SU-DHL-6 (cell line): ENCODE data around the gene FAM135A.

ENCODE experiments used
- H2AFZ ChIP-seq: fragments of 200-600 bp; sonication (generic); 2 replicates; pipeline ENCODE4 v1.6.1; 2014; ENCODE audit warnings: low read depth, mild to moderate bottlenecking, moderate library complexity, mixed read lengths, antibody characterized with exemption, low read length; ENCODE audit not compliant: severe bottlenecking
- H3F3A ChIP-seq: fragments of 200-600 bp; shearing (Covaris generic); 2 replicates; pipeline ENCODE4 v1.6.0; 2016; ENCODE audit warnings: antibody characterized with exemption, mild to moderate bottlenecking; ENCODE audit not compliant: insufficient read depth
- H3K27ac ChIP-seq: fragments of 200-600 bp; sonication (generic); 2 replicates; pipeline ENCODE4 v1.5.1; 2016; ENCODE audit warnings: low read depth, mild to moderate bottlenecking, low read length, moderate library complexity, mixed read lengths
- H3K27me3 ChIP-seq: fragments of 200-600 bp; sonication (generic), shearing (Covaris generic); 2 replicates; pipeline ENCODE4 v1.6.0; 2014; ENCODE audit warnings: mild to moderate bottlenecking, low read length
- H3K36me3 ChIP-seq: fragments of 200-600 bp; sonication (generic); 2 replicates; pipeline ENCODE4 v1.6.1; 2014; ENCODE audit warnings: mild to moderate bottlenecking, low read length, mixed read lengths
- H3K4me2 ChIP-seq: fragments of 300-600, 200-600 bp; shearing (Covaris generic), sonication (generic); 2 replicates; pipeline ENCODE4 v1.6.0; 2014; ENCODE audit warnings: low read length, low read depth, mild to moderate bottlenecking; ENCODE audit not compliant: poor library complexity, severe bottlenecking
- H3K4me3 ChIP-seq: fragments of 200-600 bp; sonication (generic); 2 replicates; pipeline ENCODE4 v1.5.1; 2014; ENCODE audit warnings: antibody characterized with exemption, low read length, mild to moderate bottlenecking, mixed read lengths; ENCODE audit not compliant: insufficient read depth, poor library complexity, severe bottlenecking
- H3K79me2 ChIP-seq: fragments of 200-600 bp; sonication (generic); 2 replicates; pipeline ENCODE4 v1.6.1; 2014; ENCODE audit warnings: mild to moderate bottlenecking, low read length, moderate library complexity; ENCODE audit not compliant: insufficient read depth
- H3K9ac ChIP-seq: fragments of 200-600 bp; sonication (generic); 2 replicates; pipeline ENCODE4 v1.7.0; 2014; ENCODE audit warnings: mild to moderate bottlenecking, low read length
- H3K9me2 ChIP-seq: fragments of 200-600 bp; sonication (generic); replicated peaks from 2 replicates; pipeline ENCODE4 v1.6.1; 2014; ENCODE audit warnings: low read length; ENCODE audit not compliant: insufficient read depth
- H3K9me3 ChIP-seq: fragments of 200-600 bp; sonication (generic); 2 replicates; pipeline ENCODE4 v1.6.1; 2014; ENCODE audit warnings: low read length, mixed read lengths; ENCODE audit not compliant: insufficient read depth
- H4K20me1 ChIP-seq: fragments of 200-600 bp; sonication (generic); 2 replicates; pipeline ENCODE4 v1.6.1; 2014; ENCODE audit warnings: low read depth, mild to moderate bottlenecking, antibody characterized with exemption, low read length, moderate library complexity, mixed read lengths
- EZH2phosphoT487 ChIP-seq: fragments of 200-600 bp; sonication (generic), shearing (Covaris generic); conservative IDR thresholded peaks from 2 replicates; pipeline ENCODE4 v1.6.1; 2018; ENCODE audit warnings: mild to moderate bottlenecking, antibody characterized with exemption, low read length, moderate library complexity, mixed read lengths
- TF ChIP-seq, protein P1 (sequence below): fragments of 200-600 bp; sonication (generic); IDR thresholded peaks from one replicate; pipeline ENCODE4 v1.5.1; 2017; ENCODE audit warnings: antibody characterized with exemption, mild to moderate bottlenecking, low read length, moderate library complexity; ENCODE audit not compliant: insufficient read depth, poor library complexity, severe bottlenecking

Gene FAM135A

DNA sequence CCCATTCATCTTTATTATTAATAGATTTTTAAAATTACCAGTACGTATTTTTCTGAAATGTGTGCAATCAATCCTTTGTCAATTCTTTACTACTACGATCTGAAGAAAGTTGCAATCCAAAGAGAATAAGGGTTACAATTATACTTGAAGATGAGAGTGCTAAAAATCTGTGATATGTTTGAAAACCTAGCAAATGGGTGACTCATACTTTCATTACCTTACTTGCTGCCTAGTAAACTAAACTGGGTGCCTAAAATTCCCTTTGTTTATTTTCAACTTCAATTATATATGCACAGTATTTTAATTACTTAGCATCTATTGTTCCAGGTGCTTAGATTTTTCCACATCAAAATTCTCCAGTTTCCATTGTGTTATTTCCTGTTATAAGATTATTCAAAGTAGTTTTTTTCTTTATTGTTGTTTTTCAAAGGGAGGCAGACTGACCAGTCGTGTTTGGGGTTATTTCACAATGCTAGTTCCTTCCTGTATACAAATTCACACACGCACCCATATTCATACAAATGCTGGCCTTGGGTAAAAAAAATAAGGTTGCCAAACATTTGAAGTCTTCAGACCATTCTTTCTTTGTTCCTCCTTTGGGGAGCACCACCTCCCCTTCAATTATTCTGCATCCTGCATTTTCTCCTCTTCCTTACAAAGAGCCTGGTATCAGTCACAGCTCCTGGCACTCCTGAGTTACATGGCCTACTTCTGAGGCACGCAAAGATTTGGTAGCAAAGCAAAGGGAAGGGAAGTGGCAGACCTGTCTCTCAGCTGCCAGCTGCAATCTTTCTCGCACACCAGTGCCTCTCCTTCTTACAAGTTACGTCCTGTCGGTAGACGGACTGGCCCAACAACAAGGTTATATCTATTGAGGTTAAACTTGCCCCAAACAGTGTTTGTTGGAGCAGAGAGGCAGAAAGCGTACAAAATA lies 16.2 kb upstream of the FAM135A start:
- H3K27ac ChIP-seq, result no peak overlapping the region
- H3K79me2 ChIP-seq, result no peaks in the 10 kb centered on the region
- no peak overlapping the region for H3K4me2 ChIP-seq
- H3K9me2 ChIP-seq, result no peaks in the 10 kb centered on the region
- H3K27me3 ChIP-seq, result 0 out of 2 replicates have a peak, but pooled peaks cover 2% of the 10 kb centered on the region
- no peaks in the 10 kb centered on the region for H3F3A ChIP-seq
- no peak overlapping the region for H3K9ac ChIP-seq
- H3K36me3 ChIP-seq, result no peaks in the 10 kb centered on the region
- no peaks in the 10 kb centered on the region for H3K9me3 ChIP-seq
- TF ChIP-seq, protein P1, sequence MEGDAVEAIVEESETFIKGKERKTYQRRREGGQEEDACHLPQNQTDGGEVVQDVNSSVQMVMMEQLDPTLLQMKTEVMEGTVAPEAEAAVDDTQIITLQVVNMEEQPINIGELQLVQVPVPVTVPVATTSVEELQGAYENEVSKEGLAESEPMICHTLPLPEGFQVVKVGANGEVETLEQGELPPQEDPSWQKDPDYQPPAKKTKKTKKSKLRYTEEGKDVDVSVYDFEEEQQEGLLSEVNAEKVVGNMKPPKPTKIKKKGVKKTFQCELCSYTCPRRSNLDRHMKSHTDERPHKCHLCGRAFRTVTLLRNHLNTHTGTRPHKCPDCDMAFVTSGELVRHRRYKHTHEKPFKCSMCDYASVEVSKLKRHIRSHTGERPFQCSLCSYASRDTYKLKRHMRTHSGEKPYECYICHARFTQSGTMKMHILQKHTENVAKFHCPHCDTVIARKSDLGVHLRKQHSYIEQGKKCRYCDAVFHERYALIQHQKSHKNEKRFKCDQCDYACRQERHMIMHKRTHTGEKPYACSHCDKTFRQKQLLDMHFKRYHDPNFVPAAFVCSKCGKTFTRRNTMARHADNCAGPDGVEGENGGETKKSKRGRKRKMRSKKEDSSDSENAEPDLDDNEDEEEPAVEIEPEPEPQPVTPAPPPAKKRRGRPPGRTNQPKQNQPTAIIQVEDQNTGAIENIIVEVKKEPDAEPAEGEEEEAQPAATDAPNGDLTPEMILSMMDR, result no peak
- no peak for TF ChIP-seq EZH2phosphoT487
- H3K4me3 ChIP-seq, result no peak overlapping the region
- no peaks in the 10 kb centered on the region for H4K20me1 ChIP-seq
- H2AFZ ChIP-seq, result no peak overlapping the region

DNA sequence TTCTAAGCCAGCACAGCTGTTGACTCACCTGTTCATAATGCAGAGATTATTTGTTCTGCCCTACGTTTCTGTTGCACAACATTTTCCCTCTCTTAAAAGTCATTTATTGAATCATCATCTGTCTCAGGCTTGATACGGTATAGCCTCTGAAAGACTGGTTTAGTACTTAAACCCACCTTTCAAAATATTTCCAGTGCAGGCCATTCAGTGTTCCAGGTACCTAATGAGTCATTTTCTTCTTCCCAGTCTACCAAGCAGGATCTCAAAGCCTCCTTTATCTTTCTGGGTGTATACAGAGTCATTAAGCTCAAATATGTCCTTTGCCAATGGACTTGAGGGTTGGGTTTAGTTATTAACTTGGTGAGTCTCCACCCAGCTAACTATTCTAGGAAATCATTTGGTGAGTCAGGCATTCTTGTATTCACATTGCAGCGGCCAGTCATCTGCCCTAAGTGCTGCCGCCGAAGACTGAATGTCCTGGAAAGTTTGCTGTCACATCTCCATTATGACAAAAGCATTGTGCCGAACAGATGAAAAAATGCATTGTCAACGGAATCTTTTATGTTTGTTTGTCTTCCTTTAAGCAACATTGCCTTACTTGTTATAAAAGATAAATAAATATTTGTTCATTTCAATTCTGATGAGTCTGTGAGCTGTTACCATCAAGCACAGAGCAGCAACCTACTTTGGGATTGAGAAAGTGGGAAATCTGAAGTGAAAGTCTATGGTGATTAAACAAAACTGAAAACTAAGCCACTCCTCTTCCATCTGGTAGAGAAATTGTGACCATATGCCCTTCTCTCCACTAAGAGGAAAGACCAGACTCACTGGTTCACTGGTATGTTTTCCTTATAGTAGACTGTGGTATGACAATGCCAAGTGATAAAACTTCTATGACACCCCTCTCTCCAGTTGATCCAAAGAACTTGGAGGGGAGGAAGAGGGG lies 14.3 kb upstream of the FAM135A start:
- Histone ChIP-seq H4K20me1 (no peaks in the 10 kb centered on the region), H2AFZ (no peak overlapping the region), H3K9me3 (no peaks in the 10 kb centered on the region), H3F3A (no peaks in the 10 kb centered on the region), H3K4me3 (no peak overlapping the region), H3K9me2 (no peaks in the 10 kb centered on the region), H3K36me3 (no peaks in the 10 kb centered on the region), H3K4me2 (no peak overlapping the region), H3K27me3 (0 out of 2 replicates have a peak, but pooled peaks cover 2% of the 10 kb centered on the region), H3K27ac (no peak overlapping the region), H3K79me2 (no peaks in the 10 kb centered on the region), H3K9ac (no peak overlapping the region)
- no peak for TF ChIP-seq EZH2phosphoT487
- TF ChIP-seq, protein P1, result no peak

DNA sequence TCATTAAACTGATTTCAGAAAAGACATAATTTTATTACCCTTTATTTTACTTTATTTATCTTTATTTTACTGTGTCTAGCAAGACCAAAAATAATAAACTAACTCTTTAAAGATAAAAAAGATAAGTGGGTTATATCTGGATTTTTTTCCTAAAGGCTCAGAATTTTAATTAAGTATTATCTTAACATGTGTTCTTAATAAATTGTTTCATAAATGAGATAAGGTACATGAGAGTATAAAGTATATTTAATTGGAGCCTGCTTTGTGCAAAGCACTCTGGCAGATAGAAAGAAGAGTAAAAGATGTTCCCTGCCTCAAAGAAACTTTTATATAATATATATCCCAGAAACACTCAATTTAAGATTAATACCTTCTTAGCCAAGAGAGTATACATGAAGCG lies 8.7 kb upstream of the FAM135A start:
- Histone ChIP-seq H3K9me2 (no peaks in the 10 kb centered on the region), H2AFZ (no peak overlapping the region), H3F3A (no peaks in the 10 kb centered on the region), H3K27ac (no peak overlapping the region), H3K4me2 (no peak overlapping the region), H3K4me3 (no peak overlapping the region), H3K36me3 (no peaks in the 10 kb centered on the region), H3K9me3 (no peaks in the 10 kb centered on the region), H3K9ac (no peak overlapping the region), H4K20me1 (no peaks in the 10 kb centered on the region), H3K27me3 (no peaks in the 10 kb centered on the region), H3K79me2 (no peaks in the 10 kb centered on the region)
- no peak for TF ChIP-seq EZH2phosphoT487
- TF ChIP-seq, protein P1, result no peak
